GM12865 (cell line): ENCODE results near the gene CAPS.

ENCODE experiments used
- DNase-seq: peaks from one replicate; pipeline ENCODE4 v3.0.0; 2010; ENCODE audit warnings: low read depth
- H3K4me3 ChIP-seq: 2 replicates; pipeline ENCODE4 v1.5.1; 2011; ENCODE audit warnings: mild to moderate bottlenecking, low read depth, low read length, control low read depth
- CTCF ChIP-seq: IDR thresholded peaks from 2 replicates; pipeline ENCODE4 v1.5.1; 2011; ENCODE audit warnings: low read length, control low read depth, low read depth, inconsistent platforms; ENCODE audit not compliant: insufficient read depth; ENCODE audit errors: missing control alignments

Gene CAPS

DNA sequence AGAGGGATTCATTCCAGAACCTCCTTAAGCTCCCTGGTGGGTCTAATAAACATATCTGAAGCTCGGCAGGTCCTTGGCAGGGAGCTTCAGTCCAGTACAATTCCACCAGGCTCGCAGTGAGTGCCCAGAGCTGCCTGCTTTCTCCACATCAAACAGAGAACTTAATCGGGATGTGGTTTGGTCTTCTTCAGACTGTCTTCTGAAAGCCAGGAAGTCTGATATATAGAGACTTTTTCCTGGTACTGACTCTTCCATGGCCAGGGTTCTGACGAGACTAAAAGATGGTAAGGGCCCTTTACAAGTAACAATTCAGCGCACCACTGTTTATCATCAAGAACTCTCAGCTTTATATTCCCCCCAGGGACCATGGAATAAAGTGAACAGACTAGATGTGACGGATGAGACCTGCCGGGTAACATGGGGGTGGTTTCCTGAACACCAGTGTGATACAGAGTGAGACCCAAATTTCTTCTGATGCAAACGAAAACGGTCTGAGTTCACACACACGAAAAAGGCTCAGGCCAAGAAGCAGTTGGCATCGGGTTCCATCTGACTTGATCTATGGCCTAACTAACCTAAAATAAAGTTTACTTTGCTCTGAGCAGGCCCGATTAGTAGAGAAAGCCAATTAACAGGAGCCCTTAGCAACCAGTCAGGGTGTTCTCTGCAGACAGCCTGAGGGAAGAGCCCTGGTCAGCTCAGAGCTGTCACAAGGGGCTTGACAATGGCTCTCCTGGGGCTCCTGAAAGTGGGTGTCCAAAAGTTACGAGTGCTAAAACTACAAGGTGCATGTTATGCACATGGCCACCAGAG lies 34.9 kb downstream of the CAPS start:
- DNase-seq, result no peak
- no peak for TF ChIP-seq CTCF
- no peak overlapping the region for H3K4me3 ChIP-seq

DNA sequence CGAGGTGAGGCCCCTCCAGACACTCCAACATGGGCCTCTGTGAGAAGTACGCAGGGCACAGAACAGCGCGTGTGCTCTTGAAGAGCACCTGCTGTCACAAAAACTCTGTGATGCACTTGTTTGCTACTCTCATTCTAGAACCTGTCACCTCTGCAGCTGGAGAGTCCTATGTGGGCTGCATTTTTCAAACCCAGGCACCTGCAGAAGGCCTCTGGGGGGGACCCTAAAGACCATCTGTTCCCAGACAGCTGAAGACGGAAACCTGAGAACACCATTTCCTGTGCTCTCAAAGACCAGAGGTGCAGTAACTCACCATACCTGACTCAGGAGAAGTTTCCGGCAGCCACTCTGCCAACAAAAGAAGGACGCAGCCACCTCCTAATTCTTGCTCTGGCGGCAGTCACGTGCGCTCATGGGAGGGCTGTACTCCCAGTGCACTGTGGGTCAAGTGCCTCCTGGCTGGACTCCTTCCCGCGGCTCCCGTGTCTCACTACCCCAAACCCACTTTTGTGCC lies 35.8 kb downstream of the CAPS start:
- DNase-seq, result no peak
- TF ChIP-seq CTCF, result no peak
- no peak overlapping the region for H3K4me3 ChIP-seq

DNA sequence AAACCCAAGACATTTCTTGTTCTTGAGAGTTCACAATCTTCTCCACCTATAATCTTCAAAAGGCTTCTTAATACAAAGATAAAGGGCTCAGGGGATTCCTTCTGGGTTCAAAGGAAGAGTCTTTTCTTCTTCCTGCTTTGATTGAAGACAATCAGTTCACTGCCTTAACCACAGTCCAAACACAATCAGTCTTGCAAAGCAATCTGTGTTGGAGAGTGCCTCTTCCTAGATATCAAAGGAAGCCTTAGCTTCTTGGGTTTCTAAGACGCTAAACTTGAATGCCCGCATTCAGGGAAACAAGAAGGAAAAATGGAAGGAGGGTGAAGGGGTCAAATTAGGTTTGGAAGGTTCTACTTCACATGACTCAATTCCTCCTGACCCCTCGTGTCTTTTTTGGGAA lies 36.7 kb downstream of the CAPS start:
- TF ChIP-seq CTCF, result no peak
- no peak for DNase-seq
- H3K4me3 ChIP-seq, result no peak overlapping the region

DNA sequence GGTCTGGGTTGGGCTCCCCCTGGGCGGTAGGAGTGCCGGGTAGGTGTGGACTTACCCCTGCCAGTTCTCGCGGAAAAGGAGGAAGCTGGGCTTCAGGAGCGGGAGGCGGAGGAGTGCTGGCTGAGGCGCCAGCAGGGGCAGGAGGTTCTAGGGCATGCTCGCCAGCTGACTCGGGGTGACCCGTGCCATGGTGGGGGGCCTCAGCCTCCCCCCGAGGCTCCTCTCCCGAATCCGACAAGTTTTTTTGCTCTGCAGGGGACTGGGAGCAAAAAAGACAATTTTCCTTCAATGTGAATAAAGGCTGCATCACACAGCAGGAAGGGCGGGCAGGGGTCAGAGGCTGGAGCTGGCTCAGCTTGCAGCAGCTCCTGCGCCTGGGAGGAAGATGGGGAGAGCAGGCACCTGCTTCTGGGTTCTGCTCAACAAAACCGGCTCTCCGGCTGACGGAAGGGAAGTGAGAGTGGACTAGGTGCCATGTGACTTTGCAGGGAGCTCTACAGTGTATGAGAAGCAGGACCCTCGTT lies 37.3 kb downstream of the CAPS start:
- H3K4me3 ChIP-seq, result no peak overlapping the region

GRCh38 chr19:5952193-5953029 lies 38.4 kb downstream of the CAPS start:
- TF ChIP-seq CTCF, result no peak
- no peak overlapping the region for H3K4me3 ChIP-seq
- no peak for DNase-seq

More for the DNA sequence above, 37.3 kb downstream of the CAPS start:
- no peak for TF ChIP-seq CTCF
- no peak for DNase-seq

DNA sequence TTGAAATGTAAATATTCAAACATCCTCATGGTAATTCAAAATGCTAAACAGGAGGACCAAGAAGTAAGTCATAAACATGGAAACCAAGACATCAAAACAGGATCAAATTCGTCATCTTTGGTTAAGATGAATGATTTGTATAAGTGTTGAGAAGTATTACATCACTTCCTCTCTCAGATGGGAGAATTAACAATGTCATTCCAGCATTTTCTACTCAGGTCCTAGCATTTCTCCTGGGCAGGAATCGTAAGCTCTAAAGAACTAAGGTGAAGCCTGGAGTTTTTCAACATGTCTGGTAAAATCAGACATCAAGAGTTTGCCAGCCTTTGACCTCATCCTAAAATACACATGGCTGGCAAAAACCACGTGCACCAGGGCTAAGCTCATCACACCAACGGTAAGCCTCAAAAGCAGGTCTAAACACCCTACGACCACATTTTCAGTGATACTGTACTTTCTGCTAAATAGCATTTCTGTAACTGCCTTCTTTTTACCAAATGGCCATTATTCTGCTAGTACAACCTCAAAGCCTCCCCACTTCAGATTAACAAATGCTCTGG lies 39.1 kb downstream of the CAPS start:
- H3K4me3 ChIP-seq, result no peak overlapping the region
- DNase-seq, result no peak
- TF ChIP-seq CTCF, result no peak
